Activated CD4-positive, alpha-beta T cell treated with anti-CD3 and anti-CD28 coated beads for 24 hours (primary cell): ENCODE measurements around the gene ABLIM2.

ENCODE experiments used
- DNase-seq, 2 donors: peaks; one replicate each; pipeline ENCODE4 v3.0.0-alpha.2; 2020; ENCODE audit warnings: low read depth in 2 of 2

ABLIM2 gene

GRCh38 chr4:8070736-8071718 is 87.6 kb downstream of the ABLIM2 start:
- no peak for DNase-seq

GRCh38 chr4:8069102-8069752 is 89.4 kb downstream of the ABLIM2 start:
- DNase-seq: no peak

GRCh38 chr4:8067945-8068896 is 90.4 kb downstream of the ABLIM2 start:
- no peak for DNase-seq

- DNase-seq: no peak
These were observed 91.2 kb downstream of the ABLIM2 start for GRCh38 chr4:8067274-8067936.

- no peak for DNase-seq
These were observed 92.2 kb downstream of the ABLIM2 start for GRCh38 chr4:8066336-8066931.

GRCh38 chr4:8063974-8064563 is 94.5 kb downstream of the ABLIM2 start:
- no peak for DNase-seq

- DNase-seq: no peak
These were observed 97.0 kb downstream of the ABLIM2 start for GRCh38 chr4:8061573-8061972.

GRCh38 chr4:8061145-8061544 is 97.5 kb downstream of the ABLIM2 start:
- no peak for DNase-seq

GRCh38 chr4:8060632-8061031 is 98.0 kb downstream of the ABLIM2 start:
- no peak for DNase-seq

GRCh38 chr4:8058031-8058479 is 100.6 kb downstream of the ABLIM2 start:
- no peak for DNase-seq

GRCh38 chr4:8055206-8055605 is 103.4 kb downstream of the ABLIM2 start:
- no peak for DNase-seq

- DNase-seq: no peak
These were observed 104.7 kb downstream of the ABLIM2 start for GRCh38 chr4:8053688-8054449.

- no peak for DNase-seq
These were observed 106.4 kb downstream of the ABLIM2 start for GRCh38 chr4:8052160-8052691.

GRCh38 chr4:8051644-8052043 is 107.0 kb downstream of the ABLIM2 start:
- DNase-seq: no peak

- DNase-seq: no peak
These were observed 107.9 kb downstream of the ABLIM2 start for GRCh38 chr4:8050555-8051206.

GRCh38 chr4:8050180-8050554 is 108.4 kb downstream of the ABLIM2 start:
- no peak for DNase-seq

- no peak for DNase-seq
These were observed 109.5 kb downstream of the ABLIM2 start for GRCh38 chr4:8048856-8049676.
